Type B pancreatic cell (in vitro differentiated cells): ENCODE data around the gene LONRF2. TPM values are rescaled to one million over a fixed set of nuclear protein-coding genes. Genes with fewer than 3 reads are reported as not detected.
"Not testable (repeated sequence)": the region's sequence is repeated elsewhere in the genome, so short reads cannot be mapped to it uniquely, and the experiment has no call there.

Experiments used
- DNase-seq: peaks from one replicate; pipeline ENCODE4 v3.0.0; 2021; ENCODE audit warnings: mixed read lengths; ENCODE audit not compliant: unreplicated experiment; ENCODE audit errors: extremely low spot score
- H3K27ac Mint-ChIP-seq: 2 replicates; pipeline ENCODE4 v1.8.0; 2021; ENCODE audit warnings: mild to moderate bottlenecking, mixed read lengths
- H3K27me3 Mint-ChIP-seq: 2 replicates; pipeline ENCODE4 v1.8.0; 2021; ENCODE audit warnings: mixed read lengths
- H3K36me3 Mint-ChIP-seq: 2 replicates; pipeline ENCODE4 v1.8.0; 2021; ENCODE audit warnings: mixed read lengths
- H3K4me1 Mint-ChIP-seq: one replicate; pipeline ENCODE4 v1.8.0; 2021; ENCODE audit warnings: mixed read lengths; ENCODE audit not compliant: unreplicated experiment
- H3K4me3 Mint-ChIP-seq: 2 replicates; pipeline ENCODE4 v1.8.0; 2021; ENCODE audit warnings: mild to moderate bottlenecking, mixed read lengths
- H3K9me3 Mint-ChIP-seq: 2 replicates; pipeline ENCODE4 v1.8.0; 2021; ENCODE audit warnings: mixed read lengths
- CTCF ChIP-seq: fragments of 200-600 bp; sonication (generic); conservative IDR thresholded peaks from 2 replicates; pipeline ENCODE4 v1.5.0; 2021; ENCODE audit warnings: antibody characterized with exemption, mild to moderate bottlenecking
- total RNA-seq: library from RNA; stranded (reverse); gene quantifications from 2 replicates; pipeline ENCODE4 v1.2.1, GENCODE V29; 2021; ENCODE audit warnings: low replicate concordance

LONRF2 gene
- total RNA-seq, 1 donor from 2014 or later = 8.9 TPM

GRCh38 chr2:100250645-100251044 lies 71.7 kb downstream of the LONRF2 start:
- no peak for TF ChIP-seq CTCF
- H3K4me1 Mint-ChIP-seq = peaks cover 4% of the 10 kb centered on the region
- no peak for DNase-seq
- H3K4me3 Mint-ChIP-seq = no peak overlapping the region
- H3K27ac Mint-ChIP-seq = no peak overlapping the region
- peaks cover 4% of the 10 kb centered on the region for H3K9me3 Mint-ChIP-seq
- H3K27me3 Mint-ChIP-seq = peaks cover 6% of the 10 kb centered on the region
- H3K36me3 Mint-ChIP-seq = peaks cover 4% of the 10 kb centered on the region

- Mint-ChIP-seq H3K4me3 (no peak overlapping the region), H3K4me1 (peaks cover 4% of the 10 kb centered on the region), H3K27me3 (peaks cover 8% of the 10 kb centered on the region), H3K36me3 (peaks cover 4% of the 10 kb centered on the region), H3K9me3 (peaks cover 4% of the 10 kb centered on the region), H3K27ac (no peak overlapping the region)
- DNase-seq = no peak
- TF ChIP-seq CTCF = no peak
Measured at GRCh38 chr2:100248971-100249370, 73.3 kb downstream of the LONRF2 start.

GRCh38 chr2:100248556-100248955 lies 73.7 kb downstream of the LONRF2 start:
- DNase-seq, H3K9me3 Mint-ChIP-seq: not testable (repeated sequence)

GRCh38 chr2:100248044-100248330 lies 74.3 kb downstream of the LONRF2 start:
- peaks cover 12% of the 10 kb centered on the region for H3K27me3 Mint-ChIP-seq
- no peak for TF ChIP-seq CTCF
- H3K36me3 Mint-ChIP-seq = peaks cover 4% of the 10 kb centered on the region
- DNase-seq = no peak
- H3K27ac Mint-ChIP-seq = no peak overlapping the region
- peaks cover 4% of the 10 kb centered on the region for H3K9me3 Mint-ChIP-seq
- peaks cover 4% of the 10 kb centered on the region for H3K4me1 Mint-ChIP-seq
- no peak overlapping the region for H3K4me3 Mint-ChIP-seq

More at GRCh38 chr2:100248556-100248955, 73.7 kb downstream of the LONRF2 start:
- not testable (repeated sequence) for H3K4me3 Mint-ChIP-seq, H3K4me1 Mint-ChIP-seq, H3K27me3 Mint-ChIP-seq, H3K36me3 Mint-ChIP-seq, H3K27ac Mint-ChIP-seq

GRCh38 chr2:100247256-100248043 lies 74.9 kb downstream of the LONRF2 start:
- H3K27ac Mint-ChIP-seq = no peak overlapping the region
- peaks cover 4% of the 10 kb centered on the region for H3K9me3 Mint-ChIP-seq
- peaks cover 4% of the 10 kb centered on the region for H3K4me1 Mint-ChIP-seq
- no peak for DNase-seq
- H3K4me3 Mint-ChIP-seq = no peak overlapping the region
- peaks cover 4% of the 10 kb centered on the region for H3K36me3 Mint-ChIP-seq
- peaks cover 12% of the 10 kb centered on the region for H3K27me3 Mint-ChIP-seq
- TF ChIP-seq CTCF = no peak

GRCh38 chr2:100246163-100247145 lies 75.8 kb downstream of the LONRF2 start:
- peaks cover 4% of the 10 kb centered on the region for H3K36me3 Mint-ChIP-seq
- peaks cover 4% of the 10 kb centered on the region for H3K4me1 Mint-ChIP-seq
- DNase-seq = no peak

More at GRCh38 chr2:100246163-100247145, 75.8 kb downstream of the LONRF2 start:
- no peak overlapping the region for H3K4me3 Mint-ChIP-seq
- H3K27me3 Mint-ChIP-seq = peaks cover 12% of the 10 kb centered on the region
- peaks cover 4% of the 10 kb centered on the region for H3K9me3 Mint-ChIP-seq
- no peak overlapping the region for H3K27ac Mint-ChIP-seq
- TF ChIP-seq CTCF = peak; percentile 69
